AG10803 (cell line): ENCODE measurements around the gene STOML3.

Source experiments
- DNase-seq: peaks from one replicate; pipeline ENCODE4 v3.0.0; 2010; ENCODE audit warnings: low read depth
- H3K4me3 ChIP-seq: 2 replicates; pipeline ENCODE4 v1.5.1; 2011; ENCODE audit warnings: mild to moderate bottlenecking, low read length, control low read depth
- TF ChIP-seq, protein P1 (sequence below): conservative IDR thresholded peaks from 2 replicates; pipeline ENCODE4 v1.5.1; 2011; ENCODE audit warnings: mild to moderate bottlenecking, low read length, control low read depth, inconsistent platforms

Gene STOML3

DNA sequence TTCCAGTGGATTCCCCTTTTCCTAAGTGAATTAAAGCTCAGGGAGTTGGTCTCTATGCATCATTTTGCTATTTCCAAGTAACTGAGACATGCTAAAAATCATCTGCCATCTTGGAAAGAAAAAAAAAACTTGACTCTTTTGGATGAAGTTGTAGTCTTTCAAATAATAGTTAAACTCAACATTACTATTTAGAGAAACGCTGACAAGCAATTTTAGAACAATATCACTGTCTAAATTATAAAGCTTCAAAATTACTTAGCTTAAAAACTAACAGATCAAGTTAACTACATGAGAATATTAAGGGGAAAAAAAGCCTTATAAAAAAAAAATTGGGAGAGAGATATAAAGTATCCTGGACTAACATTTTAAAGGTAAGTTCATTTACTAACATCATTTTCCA, 68.5 kb downstream of the STOML3 start:
- TF ChIP-seq, protein P1, sequence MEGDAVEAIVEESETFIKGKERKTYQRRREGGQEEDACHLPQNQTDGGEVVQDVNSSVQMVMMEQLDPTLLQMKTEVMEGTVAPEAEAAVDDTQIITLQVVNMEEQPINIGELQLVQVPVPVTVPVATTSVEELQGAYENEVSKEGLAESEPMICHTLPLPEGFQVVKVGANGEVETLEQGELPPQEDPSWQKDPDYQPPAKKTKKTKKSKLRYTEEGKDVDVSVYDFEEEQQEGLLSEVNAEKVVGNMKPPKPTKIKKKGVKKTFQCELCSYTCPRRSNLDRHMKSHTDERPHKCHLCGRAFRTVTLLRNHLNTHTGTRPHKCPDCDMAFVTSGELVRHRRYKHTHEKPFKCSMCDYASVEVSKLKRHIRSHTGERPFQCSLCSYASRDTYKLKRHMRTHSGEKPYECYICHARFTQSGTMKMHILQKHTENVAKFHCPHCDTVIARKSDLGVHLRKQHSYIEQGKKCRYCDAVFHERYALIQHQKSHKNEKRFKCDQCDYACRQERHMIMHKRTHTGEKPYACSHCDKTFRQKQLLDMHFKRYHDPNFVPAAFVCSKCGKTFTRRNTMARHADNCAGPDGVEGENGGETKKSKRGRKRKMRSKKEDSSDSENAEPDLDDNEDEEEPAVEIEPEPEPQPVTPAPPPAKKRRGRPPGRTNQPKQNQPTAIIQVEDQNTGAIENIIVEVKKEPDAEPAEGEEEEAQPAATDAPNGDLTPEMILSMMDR: no peak
- no peak overlapping the region for H3K4me3 ChIP-seq
- no peak for DNase-seq

DNA sequence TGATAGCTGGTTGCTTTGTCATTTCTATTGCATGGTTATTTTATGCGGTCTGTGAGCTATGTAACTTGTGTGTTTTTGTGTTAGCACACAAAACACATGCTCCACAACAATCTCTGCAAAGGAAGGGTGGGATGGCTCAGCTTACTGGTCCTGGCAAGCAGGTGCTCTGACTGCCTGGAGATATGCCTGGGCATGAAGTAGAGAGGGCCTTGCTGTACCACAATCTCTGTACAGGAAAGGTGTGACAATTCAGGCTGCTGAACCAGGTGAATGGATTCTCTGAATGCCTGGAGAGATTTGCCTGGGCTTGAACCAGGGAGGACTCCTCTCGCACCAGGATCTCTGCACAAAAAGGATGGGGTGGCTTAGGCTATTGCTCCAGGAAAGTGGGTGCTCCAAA, 69.5 kb downstream of the STOML3 start:
- no peak for DNase-seq
- H3K4me3 ChIP-seq: no peak overlapping the region
- TF ChIP-seq, protein P1: no peak
